Nephron (organoid): ENCODE measurements around the gene SMPD3.
A peak's percentile ranks its signal among the peaks of the same experiment; 100 is the strongest.

Experiments used
- H3K27ac Mint-ChIP-seq, 3 experiments: 2 replicates each; pipeline ENCODE4 v1.8.0; 2020; ENCODE audit warnings: mixed read lengths in 3 of 3, mild to moderate bottlenecking in 2 of 3, moderate library complexity in 1 of 3
- H3K27me3 Mint-ChIP-seq: 2 replicates; pipeline ENCODE4 v1.8.0; 2021; ENCODE audit warnings: low read depth, mild to moderate bottlenecking, moderate library complexity, mixed read lengths
- H3K36me3 Mint-ChIP-seq: 2 replicates; pipeline ENCODE4 v1.8.0; 2020; ENCODE audit warnings: low read depth, mixed read lengths
- H3K4me1 Mint-ChIP-seq: 2 replicates; pipeline ENCODE4 v1.8.0; 2020; ENCODE audit warnings: mixed read lengths
- H3K4me3 Mint-ChIP-seq, 3 experiments: 2 replicates each; pipeline ENCODE4 v1.8.0; 2020; ENCODE audit warnings: mild to moderate bottlenecking in 3 of 3, mixed read lengths in 3 of 3, moderate library complexity in 2 of 3
- H3K9me3 Mint-ChIP-seq: 2 replicates; pipeline ENCODE4 v1.8.0; 2020; ENCODE audit warnings: mixed read lengths
- TF ChIP-seq, protein P1 (sequence below), 3 experiments: fragments of 200-600 bp; sonication (generic); IDR thresholded peaks; one replicate each; pipeline ENCODE4 v1.5.0; 2021; ENCODE audit warnings: antibody characterized with exemption in 3 of 3; ENCODE audit not compliant: unreplicated experiment in 3 of 3

Gene SMPD3

DNA sequence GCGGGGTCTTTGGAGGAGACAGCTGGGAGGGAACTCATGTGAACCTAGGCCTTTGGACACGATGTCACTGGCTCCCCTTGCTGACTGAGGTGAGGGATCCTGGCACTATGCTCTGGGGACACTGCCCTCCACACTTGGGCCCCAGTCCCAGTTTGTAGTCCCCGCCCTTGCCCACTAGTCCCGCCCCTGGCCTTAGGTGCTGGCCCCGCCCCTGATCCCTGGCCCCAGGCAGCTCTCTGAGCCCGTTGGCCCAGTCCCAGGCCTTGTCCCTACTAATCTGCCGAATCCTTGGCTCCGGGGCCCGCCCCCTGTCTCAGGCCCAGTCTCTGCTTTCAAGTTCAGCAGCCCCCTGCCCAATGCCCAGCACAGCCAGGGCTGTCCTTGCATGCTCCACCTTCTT lies 61.0 kb downstream of the SMPD3 start:
- Mint-ChIP-seq H3K4me3 (no peak overlapping the region), H3K36me3 (no peaks in the 10 kb centered on the region), H3K9me3 (no peaks in the 10 kb centered on the region), H3K27ac (no peak overlapping the region), H3K27me3 (peaks cover 15% of the 10 kb centered on the region), H3K4me1 (peaks cover 5% of the 10 kb centered on the region)
- TF ChIP-seq, protein P1, sequence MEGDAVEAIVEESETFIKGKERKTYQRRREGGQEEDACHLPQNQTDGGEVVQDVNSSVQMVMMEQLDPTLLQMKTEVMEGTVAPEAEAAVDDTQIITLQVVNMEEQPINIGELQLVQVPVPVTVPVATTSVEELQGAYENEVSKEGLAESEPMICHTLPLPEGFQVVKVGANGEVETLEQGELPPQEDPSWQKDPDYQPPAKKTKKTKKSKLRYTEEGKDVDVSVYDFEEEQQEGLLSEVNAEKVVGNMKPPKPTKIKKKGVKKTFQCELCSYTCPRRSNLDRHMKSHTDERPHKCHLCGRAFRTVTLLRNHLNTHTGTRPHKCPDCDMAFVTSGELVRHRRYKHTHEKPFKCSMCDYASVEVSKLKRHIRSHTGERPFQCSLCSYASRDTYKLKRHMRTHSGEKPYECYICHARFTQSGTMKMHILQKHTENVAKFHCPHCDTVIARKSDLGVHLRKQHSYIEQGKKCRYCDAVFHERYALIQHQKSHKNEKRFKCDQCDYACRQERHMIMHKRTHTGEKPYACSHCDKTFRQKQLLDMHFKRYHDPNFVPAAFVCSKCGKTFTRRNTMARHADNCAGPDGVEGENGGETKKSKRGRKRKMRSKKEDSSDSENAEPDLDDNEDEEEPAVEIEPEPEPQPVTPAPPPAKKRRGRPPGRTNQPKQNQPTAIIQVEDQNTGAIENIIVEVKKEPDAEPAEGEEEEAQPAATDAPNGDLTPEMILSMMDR (IDR thresholded peaks at IDR 0.05; ENCODE audit: unreplicated experiment in 3 of 3), result no peak

DNA sequence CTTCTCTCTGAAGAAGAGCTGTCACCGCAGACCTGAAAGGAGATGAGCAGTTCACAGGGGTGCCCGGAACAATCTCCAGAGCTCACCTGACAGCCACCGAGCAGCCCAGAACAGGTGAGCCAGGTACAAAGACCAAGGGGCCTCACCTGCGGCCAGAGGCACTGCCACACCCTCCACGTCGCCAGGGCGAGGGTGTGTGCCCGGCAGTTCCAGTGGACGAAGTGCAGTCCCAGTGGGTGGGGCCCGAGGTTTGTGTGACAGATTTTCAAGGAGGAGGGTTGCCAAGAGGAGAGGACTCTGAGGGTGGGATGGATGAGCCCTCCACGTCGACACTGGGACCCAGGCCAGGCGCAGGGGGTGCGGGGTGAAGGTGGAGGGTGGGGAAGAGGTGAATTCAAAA lies 61.7 kb downstream of the SMPD3 start:
- Mint-ChIP-seq H3K4me3 (no peak overlapping the region), H3K27ac (no peak overlapping the region), H3K36me3 (no peaks in the 10 kb centered on the region), H3K9me3 (no peaks in the 10 kb centered on the region), H3K4me1 (peaks cover 5% of the 10 kb centered on the region), H3K27me3 (peaks cover 20% of the 10 kb centered on the region)
- TF ChIP-seq, protein P1 (IDR thresholded peaks at IDR 0.05; ENCODE audit: unreplicated experiment in 3 of 3), result no peak

DNA sequence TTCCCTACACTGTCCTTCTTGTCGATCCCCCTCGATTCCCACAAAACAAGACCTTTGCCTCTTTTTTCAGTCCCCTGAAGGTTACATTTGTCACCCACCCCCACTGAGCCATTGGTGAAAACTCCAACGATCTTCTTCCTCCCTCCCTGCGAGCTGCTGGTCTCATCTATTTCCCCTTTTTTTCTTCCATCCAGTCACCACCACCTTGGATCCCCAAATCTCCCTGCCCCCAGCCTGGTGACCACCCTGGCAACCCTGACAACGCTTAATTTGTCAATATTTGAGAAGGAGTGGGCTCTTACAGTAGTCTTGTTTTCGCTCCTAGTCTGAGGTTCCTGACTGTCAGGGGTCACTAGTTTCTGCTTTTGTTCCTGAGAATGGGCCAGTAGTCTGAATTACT lies 62.9 kb downstream of the SMPD3 start:
- Mint-ChIP-seq H3K27me3 (peaks cover 23% of the 10 kb centered on the region), H3K4me1 (peaks cover 5% of the 10 kb centered on the region), H3K36me3 (no peaks in the 10 kb centered on the region), H3K9me3 (no peaks in the 10 kb centered on the region), H3K27ac (no peak overlapping the region), H3K4me3 (no peak overlapping the region)
- TF ChIP-seq, protein P1 (IDR thresholded peaks at IDR 0.05; ENCODE audit: unreplicated experiment in 3 of 3), result no peak

DNA sequence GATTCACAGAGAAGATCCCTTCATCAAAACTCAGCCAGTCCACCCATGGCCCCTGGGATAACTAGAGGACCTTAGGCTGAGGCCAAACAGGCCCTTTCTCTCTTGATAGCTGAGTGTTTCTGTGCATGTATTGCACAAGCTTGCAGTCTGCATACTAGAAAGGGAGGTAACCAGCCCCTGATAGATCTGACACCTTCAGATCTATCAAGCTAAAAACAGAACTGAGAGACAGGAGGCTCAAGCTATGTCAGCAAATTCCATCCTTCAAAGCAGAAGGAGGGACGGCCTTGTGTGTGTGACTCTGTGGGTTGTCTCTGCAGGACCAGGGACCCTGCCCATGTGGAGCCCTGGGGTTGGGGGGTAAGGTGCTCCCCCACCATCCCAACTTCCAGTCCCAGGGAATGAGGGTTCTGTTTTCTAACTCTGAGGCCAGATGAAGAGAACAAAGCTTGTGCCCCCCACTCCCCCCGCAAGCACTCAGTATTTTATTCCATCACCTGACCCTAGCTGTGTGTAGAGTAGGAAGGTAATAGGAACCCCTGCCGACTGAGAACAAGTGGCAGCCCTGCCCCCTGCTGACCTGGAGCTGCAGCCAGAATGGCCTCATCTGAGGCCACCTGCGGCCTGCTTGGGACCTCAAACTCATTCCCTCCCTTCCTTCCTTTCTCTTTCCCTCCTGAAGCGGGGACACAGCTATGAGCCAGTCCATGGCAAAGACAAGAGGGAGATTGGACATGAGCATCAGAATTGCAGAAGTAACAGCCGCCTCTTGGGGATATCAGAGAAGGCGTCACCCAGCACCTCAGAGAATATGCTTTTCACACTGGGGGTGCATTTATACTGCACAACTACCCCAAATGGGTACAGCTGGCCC lies 63.8 kb downstream of the SMPD3 start:
- no peak overlapping the region for H3K27ac Mint-ChIP-seq
- no peak overlapping the region for H3K4me3 Mint-ChIP-seq
- peaks cover 18% of the 10 kb centered on the region for H3K27me3 Mint-ChIP-seq
- H3K4me1 Mint-ChIP-seq, result peaks cover 5% of the 10 kb centered on the region
- H3K36me3 Mint-ChIP-seq, result no peaks in the 10 kb centered on the region
- no peaks in the 10 kb centered on the region for H3K9me3 Mint-ChIP-seq
- TF ChIP-seq, protein P1 (IDR thresholded peaks at IDR 0.05; ENCODE audit: unreplicated experiment in 3 of 3), result no peak

DNA sequence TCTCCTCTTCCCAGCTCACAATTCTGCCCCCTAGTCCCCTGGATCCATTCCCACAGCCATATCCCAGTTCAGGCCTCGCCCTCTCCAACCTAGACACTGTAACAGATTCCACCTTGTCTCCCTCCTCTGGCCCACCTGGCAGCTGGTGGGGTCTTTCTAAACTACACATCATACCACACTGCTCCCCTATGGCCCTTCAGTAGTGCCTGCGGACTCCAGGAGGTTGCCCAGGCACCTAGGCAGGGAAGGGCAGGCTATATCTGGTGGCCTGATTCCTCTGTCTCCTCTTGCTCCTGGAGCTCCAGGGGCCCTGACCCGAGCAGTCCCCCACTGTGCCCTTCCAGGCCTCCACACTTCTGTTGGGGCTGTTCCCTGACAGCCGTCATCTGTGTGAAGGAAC lies 64.5 kb downstream of the SMPD3 start:
- H3K9me3 Mint-ChIP-seq, result no peaks in the 10 kb centered on the region
- TF ChIP-seq, protein P1 (IDR thresholded peaks at IDR 0.05; ENCODE audit: unreplicated experiment in 3 of 3), result no peak

DNA sequence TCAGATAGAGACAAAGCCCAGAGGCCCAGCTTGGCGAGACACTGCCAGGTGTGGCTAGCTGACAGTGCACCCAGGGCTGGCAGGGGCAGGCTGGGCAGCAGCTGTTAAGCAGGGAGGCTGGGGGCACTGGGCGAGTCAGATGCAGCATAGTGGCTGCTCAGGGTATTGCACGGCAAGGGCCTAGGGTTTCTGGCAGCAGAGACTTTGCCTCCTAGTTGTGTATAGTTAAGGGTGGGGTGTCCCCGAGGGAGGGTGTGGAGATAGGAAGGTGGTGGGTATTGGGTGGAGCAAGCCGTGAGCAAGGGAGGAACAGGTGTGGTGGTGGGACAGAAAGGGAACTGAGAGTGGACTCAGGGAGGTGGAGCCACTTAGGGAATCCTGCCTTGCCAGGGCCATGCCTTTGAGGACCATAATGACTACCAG lies 66.0 kb downstream of the SMPD3 start:
- peaks cover 5% of the 10 kb centered on the region for H3K4me1 Mint-ChIP-seq

More for the DNA sequence above, 64.5 kb downstream of the SMPD3 start:
- Mint-ChIP-seq H3K4me1 (peaks cover 5% of the 10 kb centered on the region), H3K4me3 (no peak overlapping the region), H3K27ac (no peak overlapping the region), H3K36me3 (no peaks in the 10 kb centered on the region), H3K27me3 (peaks cover 24% of the 10 kb centered on the region)

More for the DNA sequence above, 66.0 kb downstream of the SMPD3 start:
- no peak overlapping the region for H3K27ac Mint-ChIP-seq
- H3K27me3 Mint-ChIP-seq, result peaks cover 21% of the 10 kb centered on the region
- H3K4me3 Mint-ChIP-seq, result no peak overlapping the region
- H3K9me3 Mint-ChIP-seq, result no peaks in the 10 kb centered on the region
- TF ChIP-seq, protein P1 (IDR thresholded peaks at IDR 0.05; ENCODE audit: unreplicated experiment in 3 of 3), result peak; percentile 8 to 20 (median 12)
- no peaks in the 10 kb centered on the region for H3K36me3 Mint-ChIP-seq
